Measurements from ENCODE around the gene STXBP6. TPM values are rescaled to one million over a fixed set of nuclear protein-coding genes. Genes with fewer than 3 reads are reported as not detected.

The STXBP6 gene
- total RNA-seq, 1 experiment from 2014 or later, result 0.27 TPM

DNA sequence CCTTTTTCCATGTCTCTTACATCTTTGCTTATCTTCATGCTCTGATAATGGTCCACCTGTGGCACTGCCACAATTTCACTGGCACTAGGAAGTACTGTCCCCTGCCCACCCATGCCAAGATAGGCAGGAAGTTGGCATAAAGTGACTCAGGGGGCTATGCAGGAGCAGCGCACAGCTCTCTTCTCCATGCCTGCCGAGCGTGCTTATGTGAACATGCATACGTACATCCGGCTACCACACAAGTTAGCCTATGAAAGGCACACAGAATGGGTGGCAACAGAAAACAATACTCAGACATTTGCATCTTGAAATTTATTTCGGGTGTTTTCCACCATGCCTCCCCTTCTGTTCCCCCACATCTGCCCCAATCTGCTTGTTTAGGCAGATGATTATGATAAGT is 241.5 kb downstream of the STXBP6 start:
- Histone ChIP-seq H3K27me3 (ENCODE audit: insufficient read depth, low read length) (no peaks in the 10 kb centered on the region), H3K4me2 (ENCODE audit: low read length) (no peak overlapping the region), H2AFZ (ENCODE audit: low read depth, low read length, poor library complexity, severe bottlenecking) (no peak overlapping the region), H3K36me3 (ENCODE audit: control insufficient read depth in 1 of 2, insufficient read depth in 2 of 2, low read length in 2 of 2) (no peaks in the 10 kb centered on the region), H3K9ac (ENCODE audit: low read length) (no peak overlapping the region), H3K9me2 (ENCODE audit: insufficient read depth) (no peaks in the 10 kb centered on the region), H3K79me2 (ENCODE audit: insufficient read depth, low read length) (no peaks in the 10 kb centered on the region), H3K9me3 (ENCODE audit: control insufficient read depth in 1 of 2, insufficient read depth in 1 of 2, low read depth in 1 of 2, low read length in 2 of 2) (no peaks in the 10 kb centered on the region), H3K27ac (ENCODE audit: low read depth, low read length) (no peak overlapping the region), H4K20me1 (ENCODE audit: insufficient read depth) (no peaks in the 10 kb centered on the region), H3K4me3 (replicated peaks in 1 of 2; ENCODE audit: low read depth in 1 of 2, low read length in 2 of 2) (no peak overlapping the region), H3K4me1 (ENCODE audit: control insufficient read depth in 1 of 2, insufficient read depth in 2 of 2, low read length in 2 of 2) (no peaks in the 10 kb centered on the region)
- RAD21 ChIA-PET (ENCODE audit: low non-redundant PET in 1 of 2, low total read pairs in 2 of 2, uncharacterized antibody in 2 of 2, unreplicated experiment in 2 of 2), result no interaction called here
- POLR2A ChIA-PET, result no interaction called here
- TF ChIP-seq SRF (IDR thresholded peaks at IDR 0.05; ENCODE audit: low read depth) (no peak), EGR1 (IDR thresholded peaks at IDR 0.05; ENCODE audit: low read depth) (no peak), REST (IDR thresholded peaks at IDR 0.05; ENCODE audit: low read depth) (no peak), ELF1 (IDR thresholded peaks at IDR 0.05; ENCODE audit: borderline replicate concordance, low read depth) (no peak), JUND (IDR thresholded peaks at IDR 0.05) (no peak), EZH2 (IDR thresholded peaks at IDR 0.05) (no peak), CBX3 (IDR thresholded peaks at IDR 0.05; ENCODE audit: low read depth) (no peak), SP1 (IDR thresholded peaks at IDR 0.05; ENCODE audit: low read depth) (no peak), CEBPB (IDR thresholded peaks at IDR 0.05; ENCODE audit: low read depth) (no peak), POLR2AphosphoS5 (IDR thresholded peaks at IDR 0.05; ENCODE audit: low read depth, low read length) (no peak), SIN3A (IDR thresholded peaks at IDR 0.05; ENCODE audit: low read depth) (no peak), EZH2phosphoT487 (IDR thresholded peaks at IDR 0.05; ENCODE audit: borderline replicate concordance) (no peak), RAD21 (IDR thresholded peaks at IDR 0.05; ENCODE audit: low read depth) (no peak), TCF7L2 (IDR thresholded peaks at IDR 0.05; ENCODE audit: borderline replicate concordance, extremely low read depth, insufficient read depth, insufficient read length) (no peak), ATF3 (IDR thresholded peaks at IDR 0.05) (no peak), YY1 (IDR thresholded peaks at IDR 0.05; ENCODE audit: extremely low read depth, insufficient replicate concordance, low read depth, low read length) (no peak), ZNF274 (IDR thresholded peaks at IDR 0.05; ENCODE audit: low read depth, low read length) (no peak)
- TF ChIP-seq, protein P1, sequence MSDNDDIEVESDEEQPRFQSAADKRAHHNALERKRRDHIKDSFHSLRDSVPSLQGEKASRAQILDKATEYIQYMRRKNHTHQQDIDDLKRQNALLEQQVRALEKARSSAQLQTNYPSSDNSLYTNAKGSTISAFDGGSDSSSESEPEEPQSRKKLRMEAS (IDR thresholded peaks at IDR 0.05), result no peak
- intact Hi-C loops (cut with micrococcal nuclease), result loop anchor here (5.0 kb wide), 1 partner anchor 344 kb away; no protein-coding TSS in a partner anchor
- ATAC-seq (no peak), DNase-seq (ENCODE audit: low read depth, low spot score) (no peak)
- CTCF ChIA-PET, result no interaction called here
- no TSS peak for BruUV-seq (replicated peaks)

Data from HCT116 (cell line).